Smooth muscle cell (in vitro differentiated cells): Measurements from ENCODE around the gene GPD1L. TPM values are rescaled to one million over a fixed set of nuclear protein-coding genes. Genes with fewer than 3 reads are reported as not detected.

ENCODE experiments used
- DNase-seq: peaks from one replicate; lab custom pipeline; 2025; ENCODE audit not compliant: unreplicated experiment; lab: John Stamatoyannopoulos, UW
- H2AFZ ChIP-seq: fragments of 200-600 bp; sonication (generic); 2 replicates; pipeline ENCODE4 v1.6.0; 2016; ENCODE audit warnings: antibody characterized with exemption, low read depth, mild to moderate bottlenecking
- H3F3A ChIP-seq: fragments of 200-600 bp; sonication (generic); 2 replicates; pipeline ENCODE4 v1.6.0; 2017; ENCODE audit warnings: antibody characterized with exemption, low read depth
- H3K27ac ChIP-seq: fragments of 200-600 bp; sonication (generic); 2 replicates; pipeline ENCODE4 v1.5.1; 2016; ENCODE audit warnings: low read depth, mild to moderate bottlenecking
- H3K27me3 ChIP-seq: fragments of 200-600 bp; sonication (generic); 2 replicates; pipeline ENCODE4 v1.6.1; 2016; ENCODE audit warnings: low read depth, mild to moderate bottlenecking
- H3K36me3 ChIP-seq: fragments of 200-600 bp; sonication (generic); 2 replicates; pipeline ENCODE4 v1.5.1; 2016; ENCODE audit warnings: low read depth
- H3K4me1 ChIP-seq: fragments of 200-600 bp; sonication (generic); 2 replicates; pipeline ENCODE4 v1.5.1; 2016; ENCODE audit warnings: low read depth
- H3K4me2 ChIP-seq: fragments of 200-600 bp; sonication (generic); 2 replicates; pipeline ENCODE4 v1.6.0; 2016; ENCODE audit warnings: mild to moderate bottlenecking
- H3K4me3 ChIP-seq: fragments of 200-600 bp; sonication (generic); 2 replicates; pipeline ENCODE4 v1.5.1; 2016; ENCODE audit warnings: mild to moderate bottlenecking
- H3K79me2 ChIP-seq: fragments of 200-600 bp; sonication (generic); 2 replicates; pipeline ENCODE4 v1.6.0; 2016; ENCODE audit warnings: low read depth, mild to moderate bottlenecking
- H3K9ac ChIP-seq: fragments of 200-600 bp; sonication (generic); 2 replicates; pipeline ENCODE4 v1.6.0; 2016; ENCODE audit warnings: low read depth
- H3K9me3 ChIP-seq: fragments of 200-600 bp; sonication (generic); replicated peaks from 2 replicates; pipeline ENCODE4 v1.5.1; 2016; ENCODE audit warnings: low read depth
- H4K20me1 ChIP-seq: fragments of 200-600 bp; sonication (generic); 2 replicates; pipeline ENCODE4 v1.6.0; 2016; ENCODE audit warnings: low read depth
- CTCF ChIP-seq: fragments of 200-600 bp; sonication (generic); IDR thresholded peaks from 2 replicates; pipeline ENCODE4 v1.5.1; 2017; ENCODE audit warnings: borderline replicate concordance, mild to moderate bottlenecking, antibody characterized with exemption; ENCODE audit not compliant: insufficient read depth, poor library complexity, severe bottlenecking
- WGBS: methylation state at CpG from one replicate; pipeline ENCODE4 v1.1.7; 2016; ENCODE audit warnings: low lambda C conversion rate; 5-methylcytosine and 5-hydroxymethylcytosine counted together
- polyA plus RNA-seq: library from polyadenylated mRNA; unstranded; fragments of >200 nt; fragmentation: Nextera tagmentation; extraction: Ambion mirVana; gene quantifications from 2 replicates; pipeline ENCODE4 v1.2.1, GENCODE V29; 2016
- total RNA-seq: library from RNA; depleted of rRNA; stranded (reverse); fragments of >200 nt; gene quantifications from 2 replicates; pipeline ENCODE4 v1.2.3, GENCODE V29; 2014

GPD1L gene
- total and polyA plus RNA-seq, 2 experiments from 2014 or later, result 3.6 to 8.2 TPM

- Histone ChIP-seq H3K27me3 (no peaks in the 10 kb centered on the region), H4K20me1 (no peaks in the 10 kb centered on the region), H3K4me2 (no peak overlapping the region), H3F3A (no peaks in the 10 kb centered on the region), H3K4me1 (peaks cover 5% of the 10 kb centered on the region), H3K4me3 (no peak overlapping the region), H3K27ac (no peak overlapping the region), H3K36me3 (no peaks in the 10 kb centered on the region), H3K9me3 (no peaks in the 10 kb centered on the region), H3K9ac (no peak overlapping the region), H3K79me2 (no peaks in the 10 kb centered on the region), H2AFZ (no peak overlapping the region)
- WGBS, result 91% methylated on average over 10 of the region's 10 CpGs
- TF ChIP-seq CTCF, result no peak
- DNase-seq, result no peak
Observed at GRCh38 chr3:32127219-32127826, 20.9 kb downstream of the GPD1L start.

- Histone ChIP-seq H3K4me2 (no peak overlapping the region), H3F3A (no peaks in the 10 kb centered on the region), H3K4me1 (peaks cover 5% of the 10 kb centered on the region), H3K36me3 (no peaks in the 10 kb centered on the region), H3K27me3 (no peaks in the 10 kb centered on the region), H4K20me1 (no peaks in the 10 kb centered on the region), H3K9ac (no peak overlapping the region), H3K9me3 (no peaks in the 10 kb centered on the region), H3K79me2 (no peaks in the 10 kb centered on the region), H3K4me3 (no peak overlapping the region), H2AFZ (no peak overlapping the region), H3K27ac (no peak overlapping the region)
- DNase-seq, result no peak
- WGBS, result 62% methylated on average over 2 of the region's 2 CpGs
- no peak for TF ChIP-seq CTCF
Observed at GRCh38 chr3:32128936-32129335, 22.5 kb downstream of the GPD1L start.

GRCh38 chr3:32129832-32130231, 23.4 kb downstream of the GPD1L start:
- peak overlapping the region; percentile 43 for H2AFZ ChIP-seq

More at GRCh38 chr3:32129832-32130231, 23.4 kb downstream of the GPD1L start:
- 52% methylated on average over 4 of the region's 4 CpGs for WGBS
- Histone ChIP-seq H3K79me2 (no peaks in the 10 kb centered on the region), H3K27ac (no peak overlapping the region), H3K36me3 (no peaks in the 10 kb centered on the region), H3F3A (no peaks in the 10 kb centered on the region), H3K4me1 (peaks cover 5% of the 10 kb centered on the region), H3K4me2 (peak overlapping the region; percentile 48), H3K9me3 (no peaks in the 10 kb centered on the region), H3K27me3 (no peaks in the 10 kb centered on the region), H4K20me1 (no peaks in the 10 kb centered on the region), H3K4me3 (no peak overlapping the region), H3K9ac (no peak overlapping the region)
- no peak for TF ChIP-seq CTCF
- DNase-seq, result no peak
